WERI-Rb-1 (cell line): ENCODE results near the gene BTD.

Experiments
- DNase-seq: peaks from one replicate; pipeline ENCODE4 v3.0.0-alpha.2; 2020
- H3K27ac ChIP-seq: fragments of 250-450 bp; sonication (Bioruptor Pico); 2 replicates; pipeline ENCODE4 v1.5.1; 2020; ENCODE audit warnings: mild to moderate bottlenecking, moderate library complexity
- H3K27me3 ChIP-seq: fragments of 250-450 bp; sonication (Bioruptor Pico); 2 replicates; pipeline ENCODE4 v1.5.1; 2021; ENCODE audit warnings: mild to moderate bottlenecking, low read depth, moderate library complexity; ENCODE audit not compliant: insufficient read depth, severe bottlenecking
- H3K36me3 ChIP-seq: fragments of 250-450 bp; sonication (Bioruptor Pico); 2 replicates; pipeline ENCODE4 v1.5.1; 2020; ENCODE audit warnings: mild to moderate bottlenecking, moderate library complexity
- H3K4me3 ChIP-seq: 2 replicates; pipeline ENCODE4 v1.5.1; 2011; ENCODE audit warnings: low read depth, mild to moderate bottlenecking, control low read depth, low read length
- H3K9me3 ChIP-seq: fragments of 250-450 bp; sonication (Bioruptor Pico); 2 replicates; pipeline ENCODE4 v1.5.1; 2021; ENCODE audit warnings: mild to moderate bottlenecking, moderate library complexity; ENCODE audit not compliant: severe bottlenecking
- TF ChIP-seq, protein P1 (sequence below): IDR thresholded peaks from 2 replicates; pipeline ENCODE4 v1.5.1; 2011; ENCODE audit warnings: low read depth, mild to moderate bottlenecking, control low read depth, inconsistent platforms, low read length

BTD gene

DNA sequence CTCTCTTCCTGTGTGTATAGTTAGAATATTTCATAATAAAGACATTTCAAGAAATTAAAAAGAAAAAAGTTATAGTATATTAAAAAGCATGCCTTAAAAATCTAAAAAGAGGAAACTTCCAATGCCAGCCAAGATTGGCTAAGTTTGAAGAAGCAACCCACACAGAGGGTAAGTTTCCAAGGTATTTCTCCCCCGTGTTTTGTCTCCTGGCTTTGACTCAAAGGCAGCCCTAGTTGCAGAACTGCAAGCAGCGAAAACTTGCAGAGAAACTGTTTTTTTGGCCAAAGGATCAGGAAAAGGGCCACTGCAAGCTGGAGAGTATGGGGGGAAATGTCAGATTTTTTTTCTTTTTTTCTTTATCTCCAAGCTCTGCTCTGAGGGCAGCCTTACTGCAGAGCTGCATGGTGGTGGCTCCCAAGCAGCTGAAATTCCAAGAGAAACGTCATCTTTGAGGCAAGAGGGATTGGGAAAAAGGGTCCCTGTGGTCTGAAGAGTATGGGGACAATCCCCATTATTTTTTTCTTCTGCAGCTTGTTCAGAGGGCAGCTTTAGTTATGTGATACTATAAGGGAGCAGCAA lies 23.2 kb upstream of the BTD start:
- H3K27ac ChIP-seq = no peak overlapping the region
- H3K4me3 ChIP-seq = no peak overlapping the region
- H3K36me3 ChIP-seq = peaks cover 14% of the 10 kb centered on the region
- DNase-seq = no peak
- H3K27me3 ChIP-seq = no peaks in the 10 kb centered on the region
- H3K9me3 ChIP-seq = no peaks in the 10 kb centered on the region
- TF ChIP-seq, protein P1, sequence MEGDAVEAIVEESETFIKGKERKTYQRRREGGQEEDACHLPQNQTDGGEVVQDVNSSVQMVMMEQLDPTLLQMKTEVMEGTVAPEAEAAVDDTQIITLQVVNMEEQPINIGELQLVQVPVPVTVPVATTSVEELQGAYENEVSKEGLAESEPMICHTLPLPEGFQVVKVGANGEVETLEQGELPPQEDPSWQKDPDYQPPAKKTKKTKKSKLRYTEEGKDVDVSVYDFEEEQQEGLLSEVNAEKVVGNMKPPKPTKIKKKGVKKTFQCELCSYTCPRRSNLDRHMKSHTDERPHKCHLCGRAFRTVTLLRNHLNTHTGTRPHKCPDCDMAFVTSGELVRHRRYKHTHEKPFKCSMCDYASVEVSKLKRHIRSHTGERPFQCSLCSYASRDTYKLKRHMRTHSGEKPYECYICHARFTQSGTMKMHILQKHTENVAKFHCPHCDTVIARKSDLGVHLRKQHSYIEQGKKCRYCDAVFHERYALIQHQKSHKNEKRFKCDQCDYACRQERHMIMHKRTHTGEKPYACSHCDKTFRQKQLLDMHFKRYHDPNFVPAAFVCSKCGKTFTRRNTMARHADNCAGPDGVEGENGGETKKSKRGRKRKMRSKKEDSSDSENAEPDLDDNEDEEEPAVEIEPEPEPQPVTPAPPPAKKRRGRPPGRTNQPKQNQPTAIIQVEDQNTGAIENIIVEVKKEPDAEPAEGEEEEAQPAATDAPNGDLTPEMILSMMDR = no peak

DNA sequence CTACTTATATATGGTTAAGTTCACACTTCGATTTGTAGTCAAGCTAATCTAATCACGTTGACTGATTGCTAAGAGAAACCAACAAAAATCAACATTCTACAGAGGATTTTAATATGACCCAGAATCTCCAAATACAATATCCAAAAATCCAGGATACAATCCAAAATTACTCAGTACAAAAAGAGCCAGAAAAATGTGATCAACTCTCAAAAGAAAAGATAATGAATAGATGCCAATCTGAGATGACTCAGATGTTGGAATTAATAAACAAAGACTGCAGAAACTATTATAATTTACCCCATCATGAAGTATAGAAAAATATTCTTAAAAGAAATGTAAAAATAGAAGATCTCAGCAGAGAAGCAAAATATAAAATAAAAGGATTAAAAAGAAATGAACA lies 22.5 kb upstream of the BTD start:
- TF ChIP-seq, protein P1 = no peak
- Histone ChIP-seq H3K27me3 (no peaks in the 10 kb centered on the region), H3K27ac (no peak overlapping the region), H3K4me3 (no peak overlapping the region), H3K36me3 (peaks cover 14% of the 10 kb centered on the region), H3K9me3 (no peaks in the 10 kb centered on the region)
- DNase-seq = no peak

DNA sequence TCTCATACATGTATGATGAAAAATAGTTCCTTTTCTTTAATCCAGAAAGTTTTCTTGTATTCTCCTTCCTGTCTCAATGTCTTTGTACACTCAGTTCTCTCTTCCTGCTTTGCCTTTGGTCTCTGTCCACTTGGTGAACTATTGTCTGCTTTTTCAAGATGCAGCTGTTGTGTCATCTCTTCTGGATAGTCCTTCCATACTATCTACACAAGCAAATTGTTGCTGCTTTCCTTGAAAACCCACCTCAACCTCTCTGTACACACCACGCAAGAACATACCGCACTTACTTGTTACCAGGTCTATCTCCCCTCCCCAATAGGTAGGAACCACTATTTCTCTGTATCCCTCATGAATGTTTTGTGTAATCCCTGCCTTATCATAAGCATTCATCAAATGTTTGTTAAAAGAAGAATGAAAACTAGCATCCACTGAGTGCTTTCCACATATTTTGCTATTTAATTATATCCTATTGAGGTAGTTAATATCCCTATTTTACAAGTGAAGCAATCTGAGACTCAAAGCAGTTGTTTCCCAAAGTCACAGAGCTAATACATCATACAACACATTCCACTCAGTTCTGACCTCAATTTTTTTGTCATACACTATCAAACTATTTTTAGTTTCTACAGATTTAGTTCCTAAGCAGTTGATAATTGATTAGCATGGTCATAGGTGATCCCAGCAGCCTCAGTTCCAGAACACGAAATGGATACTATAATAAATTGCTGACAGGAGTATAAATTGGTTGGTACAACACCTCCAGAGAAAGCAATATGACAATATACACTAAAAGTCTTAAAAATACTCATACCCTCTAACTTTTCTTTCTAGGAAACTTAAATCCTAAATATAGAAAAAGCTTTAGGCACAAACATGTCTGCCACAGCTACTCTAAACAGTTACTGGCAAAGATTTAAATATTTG lies 19.8 kb upstream of the BTD start:
- DNase-seq = no peak
- Histone ChIP-seq H3K9me3 (no peaks in the 10 kb centered on the region), H3K27me3 (no peaks in the 10 kb centered on the region), H3K36me3 (peaks cover 39% of the 10 kb centered on the region), H3K4me3 (no peak overlapping the region), H3K27ac (no peak overlapping the region)
- TF ChIP-seq, protein P1 = no peak

DNA sequence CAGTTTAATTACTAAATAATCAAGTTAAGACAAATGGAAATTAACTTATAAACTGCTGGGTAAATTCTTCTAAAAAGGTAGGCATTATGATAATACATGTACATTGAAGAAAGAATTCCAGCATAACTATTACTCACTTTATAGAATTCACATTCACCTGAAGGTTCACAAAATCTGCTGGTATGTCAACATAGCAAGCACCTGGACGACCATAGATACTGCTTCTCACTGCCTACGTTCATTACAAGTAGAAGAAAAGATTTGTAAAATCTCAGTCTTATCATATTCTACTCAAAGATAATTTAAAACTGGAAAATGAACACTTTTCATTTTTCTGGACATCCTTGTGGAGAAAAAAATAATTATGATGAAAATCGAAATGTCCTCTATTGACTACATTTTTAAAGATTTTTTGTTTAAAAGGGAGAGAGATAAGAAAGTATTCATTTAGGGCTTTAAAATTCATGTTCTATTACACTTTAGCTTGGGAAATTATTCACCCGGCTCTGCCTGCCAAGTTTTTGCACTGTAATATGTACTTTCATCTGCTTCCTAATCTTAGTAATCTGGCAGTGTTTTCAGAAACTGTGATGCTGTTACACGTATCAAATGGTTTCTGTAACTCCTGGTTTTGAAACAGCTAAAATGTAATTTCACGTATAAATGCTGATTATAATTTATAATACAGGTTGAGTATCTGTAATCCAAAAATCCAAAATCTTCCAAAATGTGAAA lies 16.3 kb upstream of the BTD start:
- peaks cover 54% of the 10 kb centered on the region for H3K36me3 ChIP-seq

DNA sequence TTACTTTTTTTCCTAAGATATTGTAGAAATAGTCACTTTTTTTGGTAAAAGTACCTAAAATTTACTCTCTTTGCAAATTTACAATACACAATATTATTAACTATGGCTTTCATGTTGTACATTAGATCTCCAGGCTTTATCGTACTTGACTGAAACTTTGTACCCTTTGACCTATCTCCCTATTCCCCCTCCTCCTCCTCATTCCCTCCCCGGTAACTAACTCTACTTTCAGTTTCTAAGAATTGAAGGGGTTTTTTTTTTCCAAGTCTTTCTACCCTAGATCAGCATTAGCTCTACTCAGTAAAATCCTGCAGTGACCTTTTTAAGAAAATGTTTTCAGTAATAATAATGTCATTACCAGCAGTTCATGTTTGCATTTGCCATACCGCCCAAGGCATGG lies 10.3 kb upstream of the BTD start:
- no peaks in the 10 kb centered on the region for H3K9me3 ChIP-seq
- H3K4me3 ChIP-seq = no peak overlapping the region
- H3K27me3 ChIP-seq = no peaks in the 10 kb centered on the region
- peaks cover 26% of the 10 kb centered on the region for H3K36me3 ChIP-seq
- TF ChIP-seq, protein P1 = no peak
- no peak overlapping the region for H3K27ac ChIP-seq
- no peak for DNase-seq

More for the DNA sequence above, 16.3 kb upstream of the BTD start:
- TF ChIP-seq, protein P1 = no peak
- DNase-seq = no peak
- Histone ChIP-seq H3K27ac (no peak overlapping the region), H3K27me3 (no peaks in the 10 kb centered on the region), H3K4me3 (no peak overlapping the region), H3K9me3 (no peaks in the 10 kb centered on the region)
